ENCODE data around the gene MGAT5.

The MGAT5 gene

GRCh38 chr2:134393075-134393461 is 139.2 kb downstream of the MGAT5 start:
- no peak for TF ChIP-seq CTCF (IDR thresholded peaks at IDR 0.05; ENCODE audit: control extremely low read depth, extremely low read depth, low read depth, missing control alignments)
- CTCF ChIA-PET: interaction anchor here (1.4 to 3.5 kb wide), 4 partner anchors 11 to 274 kb away, joined by 4 to 25 read pairs (median 5); no protein-coding TSS in a partner anchor
- no peak for DNase-seq (ENCODE audit: extremely low spot score)
- POLR2A ChIA-PET: no interaction called here

DNA sequence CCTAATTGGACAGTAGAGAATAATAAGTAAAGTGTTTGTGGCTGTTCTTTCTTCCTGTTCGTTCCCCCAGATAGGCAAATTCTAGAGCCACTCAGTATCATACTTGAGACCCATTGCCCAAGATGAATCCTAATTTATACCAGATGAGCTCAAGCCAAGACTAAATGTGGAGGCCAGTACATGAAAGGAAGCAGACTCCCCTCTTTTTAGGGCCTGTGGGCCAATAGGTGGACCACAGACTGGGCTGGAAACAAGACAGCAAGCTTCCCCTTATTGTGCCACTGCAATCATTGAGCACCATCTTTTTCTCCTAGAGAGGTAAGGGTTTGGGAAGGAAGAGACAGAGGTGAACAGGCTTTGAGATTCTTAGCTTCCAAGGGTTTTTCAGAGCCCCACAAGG is 141.9 kb downstream of the MGAT5 start:
- CTCF ChIA-PET: interaction anchor here (1.0 to 5.3 kb wide), 4 partner anchors 12 to 35 kb away, joined by 3 to 48 read pairs (median 4); no protein-coding TSS in a partner anchor
- no peak for TF ChIP-seq CTCF (IDR thresholded peaks at IDR 0.05; ENCODE audit: control extremely low read depth, extremely low read depth, low read depth, missing control alignments)
- POLR2A ChIA-PET: no interaction called here
- no peak for DNase-seq (ENCODE audit: extremely low spot score)

- POLR2A ChIA-PET: no interaction called here
- CTCF ChIA-PET: interaction anchor here (0.8 to 5.3 kb wide), 4 partner anchors 9 to 20 kb away, joined by 3 to 48 read pairs (median 4); no protein-coding TSS in a partner anchor
- no peak for TF ChIP-seq CTCF (IDR thresholded peaks at IDR 0.05; ENCODE audit: control extremely low read depth, extremely low read depth, low read depth, missing control alignments)
- no peak for DNase-seq (ENCODE audit: extremely low spot score)
Observed at GRCh38 chr2:134396493-134396892, 142.6 kb downstream of the MGAT5 start.

DNA sequence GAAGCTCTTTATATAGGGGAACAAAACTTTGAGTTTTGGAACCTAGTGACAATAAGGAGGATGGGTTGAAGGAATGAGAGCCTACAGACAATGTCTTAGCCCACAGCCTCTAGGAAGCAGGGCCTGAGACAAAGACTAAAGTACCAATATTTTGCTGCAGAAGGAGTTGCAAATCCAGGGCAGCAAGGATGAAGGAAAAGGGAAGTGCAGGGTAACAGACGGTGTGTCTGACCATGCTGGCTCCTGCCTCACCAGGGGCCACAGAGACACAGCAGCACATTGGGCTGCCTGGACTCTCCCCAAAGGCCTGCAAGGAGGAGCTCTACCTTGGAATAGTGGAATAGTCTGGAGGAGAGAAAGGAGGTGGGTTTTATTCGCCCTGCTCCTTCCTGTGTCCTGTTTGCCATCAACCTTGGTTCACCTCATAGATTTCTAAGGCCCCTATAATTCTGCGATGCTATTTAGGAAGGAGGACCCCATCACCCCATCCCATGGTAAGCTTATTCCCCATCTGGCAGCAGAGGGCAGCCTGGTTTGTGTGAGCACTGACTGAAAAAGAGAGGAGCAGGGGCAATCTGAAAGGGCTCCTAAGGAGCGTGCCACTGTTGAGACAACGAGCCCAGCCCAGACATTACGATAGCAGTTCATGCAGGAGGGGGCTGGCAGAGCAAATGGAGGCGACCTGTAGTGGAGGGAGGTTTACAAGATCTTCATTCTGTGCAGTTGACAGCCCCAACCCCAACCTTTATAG is 143.4 kb downstream of the MGAT5 start:
- no peak for DNase-seq (ENCODE audit: extremely low spot score)
- TF ChIP-seq CTCF (IDR thresholded peaks at IDR 0.05; ENCODE audit: control extremely low read depth, extremely low read depth, low read depth, missing control alignments): no peak
- POLR2A ChIA-PET: no interaction called here
- CTCF ChIA-PET: interaction anchor here (0.8 to 5.3 kb wide), 4 partner anchors 9 to 28 kb away, joined by 3 to 48 read pairs (median 4); no protein-coding TSS in a partner anchor

- ChIA-PET POLR2A (no interaction called here), CTCF (interaction anchor here (1.1 to 5.3 kb wide), 7 partner anchors 9 to 280 kb away, joined by 3 to 48 read pairs (median 5); no protein-coding TSS in a partner anchor)
- no peak for DNase-seq (ENCODE audit: extremely low spot score)
- TF ChIP-seq CTCF (IDR thresholded peaks at IDR 0.05; ENCODE audit: control extremely low read depth, extremely low read depth, low read depth, missing control alignments): no peak
Observed at GRCh38 chr2:134398300-134398699, 144.4 kb downstream of the MGAT5 start.

- no peak for TF ChIP-seq CTCF (IDR thresholded peaks at IDR 0.05; ENCODE audit: control extremely low read depth, extremely low read depth, low read depth, missing control alignments)
- ChIA-PET POLR2A (no interaction called here), CTCF (interaction anchor here (0.6 to 5.3 kb wide), 7 partner anchors 10 to 281 kb away, joined by 3 to 48 read pairs (median 5); no protein-coding TSS in a partner anchor)
- DNase-seq (ENCODE audit: extremely low spot score): no peak
Observed at GRCh38 chr2:134399096-134399495, 145.2 kb downstream of the MGAT5 start.

All from GM10248 (cell line).